SK-N-MC (cell line): Measurements from ENCODE around the gene HTR3E.

Experiments
- EZH2 ChIP-seq: fragments of 200-600 bp; sonication (generic); IDR thresholded peaks from one replicate; pipeline ENCODE4 v1.6.1; 2017; ENCODE audit warnings: antibody characterized with exemption
- POLR2AphosphoS5 ChIP-seq: IDR thresholded peaks from 2 replicates; pipeline ENCODE4 v1.6.1; 2012; ENCODE audit warnings: mild to moderate bottlenecking, low read depth, low read length, borderline replicate concordance

GRCh38 chr3:184129012-184129411 is 32.1 kb downstream of the HTR3E start:
- TF ChIP-seq POLR2AphosphoS5 = no peak
- TF ChIP-seq EZH2 = no peak
